H9 (cell line): ENCODE data around the gene FLT1. TPM values are rescaled to one million over a fixed set of nuclear protein-coding genes. Genes with fewer than 3 reads are reported as not detected.

Source experiments
- DNase-seq: peaks from one replicate; pipeline ENCODE4 v3.0.0-alpha.2; 2017
- H2AFZ ChIP-seq: one replicate; pipeline ENCODE4 v1.6.1; 2013; ENCODE audit warnings: mild to moderate bottlenecking, low read length, control low read depth, moderate library complexity
- H2AK5ac ChIP-seq: 2 replicates; pipeline ENCODE4 v1.6.1; 2013; ENCODE audit warnings: low read length, control low read depth, mixed read lengths; ENCODE audit not compliant: insufficient read length
- H2BK120ac ChIP-seq: one replicate; pipeline ENCODE4 v1.6.1; 2013; ENCODE audit warnings: low read depth, mild to moderate bottlenecking, low read length, control low read depth, inconsistent platforms; ENCODE audit not compliant: poor library complexity, severe bottlenecking
- H2BK12ac ChIP-seq: 2 replicates; pipeline ENCODE4 v1.6.1; 2013; ENCODE audit warnings: low read length, control low read depth, mixed read lengths, low read depth; ENCODE audit not compliant: insufficient read length
- H2BK15ac ChIP-seq: 2 replicates; pipeline ENCODE4 v1.6.1; 2013; ENCODE audit warnings: low read depth, low read length, control low read depth
- H2BK20ac ChIP-seq: one replicate; pipeline ENCODE4 v1.6.1; 2013; ENCODE audit warnings: low read depth, mild to moderate bottlenecking, low read length, control low read depth, inconsistent platforms; ENCODE audit not compliant: poor library complexity, severe bottlenecking
- H2BK5ac ChIP-seq: 2 replicates; pipeline ENCODE4 v1.6.1; 2013; ENCODE audit warnings: low read length, control low read depth, mixed read lengths; ENCODE audit not compliant: insufficient read length
- H3K14ac ChIP-seq: 2 replicates; pipeline ENCODE4 v1.6.1; 2013; ENCODE audit warnings: low read length, control low read depth; ENCODE audit not compliant: insufficient read depth
- H3K18ac ChIP-seq: 2 replicates; pipeline ENCODE4 v1.6.1; 2013; ENCODE audit warnings: low read depth, mild to moderate bottlenecking, mixed read lengths, low read length, control low read depth; ENCODE audit not compliant: insufficient read length
- H3K23ac ChIP-seq: 2 replicates; pipeline ENCODE4 v1.6.1; 2013; ENCODE audit warnings: low read length, control low read depth, mixed read lengths, low read depth; ENCODE audit not compliant: insufficient read length
- H3K23me2 ChIP-seq: 2 replicates; pipeline ENCODE4 v1.6.1; 2013; ENCODE audit warnings: low read depth, mild to moderate bottlenecking, mixed read lengths, low read length, control low read depth; ENCODE audit not compliant: insufficient read length, poor library complexity, severe bottlenecking
- H3K27ac ChIP-seq: 2 replicates; pipeline ENCODE4 v1.5.1; 2013; ENCODE audit warnings: low read length, control low read depth, mixed read lengths, low read depth; ENCODE audit not compliant: insufficient read length
- H3K27me3 ChIP-seq: 2 replicates; pipeline ENCODE4 v1.6.1; 2013; ENCODE audit warnings: low read length, control low read depth, inconsistent platforms; ENCODE audit not compliant: insufficient read depth
- H3K4ac ChIP-seq: 2 replicates; pipeline ENCODE4 v1.6.1; 2013; ENCODE audit warnings: low read depth, mild to moderate bottlenecking, control low read depth, inconsistent platforms, low read length, moderate library complexity
- H3K4me1 ChIP-seq: 2 replicates; pipeline ENCODE4 v1.6.1; 2013; ENCODE audit warnings: low read length, control low read depth, inconsistent platforms; ENCODE audit not compliant: insufficient read depth
- H3K4me2 ChIP-seq: 2 replicates; pipeline ENCODE4 v1.6.1; 2013; ENCODE audit warnings: low read length, control low read depth, mixed read lengths; ENCODE audit not compliant: insufficient read length, insufficient read depth
- H3K56ac ChIP-seq: 2 replicates; pipeline ENCODE4 v1.6.1; 2013; ENCODE audit warnings: low read depth, mild to moderate bottlenecking, mixed read lengths, low read length, control low read depth; ENCODE audit not compliant: insufficient read length
- H3K79me1 ChIP-seq: 2 replicates; pipeline ENCODE4 v1.6.1; 2013; ENCODE audit warnings: low read depth, mild to moderate bottlenecking, moderate library complexity, low read length, control low read depth, inconsistent platforms; ENCODE audit not compliant: insufficient read depth, poor library complexity, severe bottlenecking
- H3K79me2 ChIP-seq: 2 replicates; pipeline ENCODE4 v1.6.1; 2013; ENCODE audit warnings: low read length, control low read depth, inconsistent platforms; ENCODE audit not compliant: insufficient read depth
- H3K9ac ChIP-seq: 2 replicates; pipeline ENCODE4 v1.6.1; 2013; ENCODE audit warnings: low read length, control low read depth, mixed read lengths; ENCODE audit not compliant: insufficient read length; ENCODE audit errors: extremely low read depth
- H3K9me3 ChIP-seq: one replicate; pipeline ENCODE4 v1.6.1; 2013; ENCODE audit warnings: low read depth, low read length, inconsistent platforms; ENCODE audit not compliant: control insufficient read depth
- H3T11ph ChIP-seq: one replicate; pipeline ENCODE4 v1.6.1; 2013; ENCODE audit warnings: mild to moderate bottlenecking, low read length, control low read depth, inconsistent platforms
- H4K20me1 ChIP-seq: one replicate; pipeline ENCODE4 v1.6.1; 2013; ENCODE audit not compliant: control insufficient read depth, insufficient read length, insufficient read depth
- H4K5ac ChIP-seq: 2 replicates; pipeline ENCODE4 v1.6.1; 2013; ENCODE audit warnings: low read depth, mild to moderate bottlenecking, mixed read lengths, low read length, control low read depth; ENCODE audit not compliant: insufficient read length
- H4K8ac ChIP-seq: replicated peaks from 2 replicates; pipeline ENCODE4 v1.6.1; 2013; ENCODE audit warnings: low read length, control low read depth, mixed read lengths, low read depth; ENCODE audit not compliant: insufficient read length
- H4K91ac ChIP-seq: 2 replicates; pipeline ENCODE4 v1.6.1; 2013; ENCODE audit warnings: low read depth, mild to moderate bottlenecking, moderate library complexity, mixed read lengths, low read length, control low read depth; ENCODE audit not compliant: insufficient read length
- H3K27ac Mint-ChIP-seq, 3 experiments: 2 replicates in 2 of 3; 3 replicates in 1 of 3; pipeline ENCODE4 v1.8.0; 2020 to 2021; ENCODE audit warnings: mixed read lengths in 3 of 3, mild to moderate bottlenecking in 1 of 3, moderate library complexity in 1 of 3
- H3K27me3 Mint-ChIP-seq: 2 replicates; pipeline ENCODE4 v1.8.0; 2021; ENCODE audit warnings: low read depth, mild to moderate bottlenecking, moderate library complexity, mixed read lengths
- H3K36me3 Mint-ChIP-seq, 3 experiments: 2 replicates in 2 of 3; 3 replicates in 1 of 3; pipeline ENCODE4 v1.8.0; 2020 to 2021; ENCODE audit warnings: low read depth in 3 of 3, mixed read lengths in 3 of 3; ENCODE audit not compliant: insufficient read depth in 1 of 3
- H3K4me1 Mint-ChIP-seq, 2 experiments: 2 replicates each; pipeline ENCODE4 v1.8.0; 2020; ENCODE audit warnings: mixed read lengths in 2 of 2
- H3K4me3 Mint-ChIP-seq, 2 experiments: 2 replicates in 1 of 2; 3 replicates in 1 of 2; pipeline ENCODE4 v1.8.0; 2020 to 2021; ENCODE audit warnings: mild to moderate bottlenecking in 2 of 2, mixed read lengths in 2 of 2, moderate library complexity in 1 of 2
- H3K9me3 Mint-ChIP-seq, 2 experiments: 2 replicates in 1 of 2; 3 replicates in 1 of 2; pipeline ENCODE4 v1.8.0; 2020; ENCODE audit warnings: mild to moderate bottlenecking in 2 of 2, mixed read lengths in 2 of 2, moderate library complexity in 1 of 2
- WGBS: extraction: QIAGEN DNeasy Blood & Tissue Kit; methylation state at CpG from one replicate; pipeline ENCODE4 v1.1.7; 2013; ENCODE audit warnings: missing lambda C conversion rate, low lambda C conversion rate, mixed read lengths; ENCODE audit not compliant: insufficient read length; ENCODE audit errors: extremely low coverage; 5-methylcytosine and 5-hydroxymethylcytosine counted together
- total RNA-seq: library from RNA; stranded (reverse); gene quantifications from 2 replicates; pipeline ENCODE4 v1.2.1, GENCODE V29; 2021
- TF ChIP-seq, protein P1 (sequence below): fragments of 200-600 bp; sonication (generic); conservative IDR thresholded peaks from 3 replicates; pipeline ENCODE4 v1.8.0; 2021; ENCODE audit warnings: antibody characterized with exemption, mild to moderate bottlenecking

The FLT1 gene
- total RNA-seq, 1 experiment from 2014 or later = 84.1 TPM

DNA sequence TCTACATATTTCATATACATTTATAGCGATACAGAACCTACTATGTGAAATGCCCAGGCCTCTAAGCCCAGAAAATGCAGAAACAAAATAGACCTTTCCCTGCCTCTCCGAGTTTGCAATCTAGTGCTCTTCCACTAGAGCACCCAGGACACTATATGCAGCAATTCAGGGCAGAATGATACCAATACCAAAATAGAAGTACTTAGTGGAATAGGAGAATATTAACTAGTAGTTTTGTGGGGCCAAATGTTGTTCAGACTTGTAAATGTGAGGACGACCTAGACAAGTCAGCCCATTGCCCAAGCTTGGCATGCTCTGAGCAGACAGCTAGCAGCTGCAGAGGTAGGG is 35.8 kb upstream of the FLT1 start:
- Histone ChIP-seq H2BK5ac (no peak overlapping the region), H2AFZ (no peak overlapping the region), H2AK5ac (no peak overlapping the region), H2BK15ac (no peak overlapping the region), H3K23me2 (peaks cover 17% of the 10 kb centered on the region), H3K9me3 (no peaks in the 10 kb centered on the region), H3K79me2 (no peaks in the 10 kb centered on the region), H2BK20ac (no peak overlapping the region), H3K14ac (peak overlapping the region; percentile 39; the same call in 1 of the 2 replicates), H2BK120ac (no peak overlapping the region), H3T11ph (no peak overlapping the region), H3K23ac (no peak overlapping the region), H3K9ac (peak overlapping the region; percentile 3), H4K91ac (no peak overlapping the region), H3K56ac (no peak overlapping the region), H3K4me1 (peaks cover 17% of the 10 kb centered on the region; the same call in 1 of the 2 replicates), H4K8ac (no peak overlapping the region), H3K4me2 (peak overlapping the region; percentile 86), H3K4ac (no peak overlapping the region), H3K79me1 (no peaks in the 10 kb centered on the region), H4K20me1 (no peaks in the 10 kb centered on the region), H3K27ac (no peak overlapping the region), H2BK12ac (no peak overlapping the region), H4K5ac (no peak overlapping the region), H3K18ac (no peak overlapping the region), H3K27me3 (no peaks in the 10 kb centered on the region; the same call in 1 of the 2 replicates)
- peaks cover 23% of the 10 kb centered on the region for H3K27me3 Mint-ChIP-seq
- peaks cover 3 to 11% of the 10 kb centered on the region in 2 experiments; a peak in 4 of 5 replicates for H3K9me3 Mint-ChIP-seq
- H3K36me3 Mint-ChIP-seq = peaks cover 0 to 6% (median 6%) of the 10 kb centered on the region in 3 experiments; a peak in 4 of 7 replicates
- WGBS = no CpG with 5 or more reads among the region's 3 CpGs
- H3K4me1 Mint-ChIP-seq = peaks cover 22 to 32% of the 10 kb centered on the region in 2 experiments
- TF ChIP-seq, protein P1, sequence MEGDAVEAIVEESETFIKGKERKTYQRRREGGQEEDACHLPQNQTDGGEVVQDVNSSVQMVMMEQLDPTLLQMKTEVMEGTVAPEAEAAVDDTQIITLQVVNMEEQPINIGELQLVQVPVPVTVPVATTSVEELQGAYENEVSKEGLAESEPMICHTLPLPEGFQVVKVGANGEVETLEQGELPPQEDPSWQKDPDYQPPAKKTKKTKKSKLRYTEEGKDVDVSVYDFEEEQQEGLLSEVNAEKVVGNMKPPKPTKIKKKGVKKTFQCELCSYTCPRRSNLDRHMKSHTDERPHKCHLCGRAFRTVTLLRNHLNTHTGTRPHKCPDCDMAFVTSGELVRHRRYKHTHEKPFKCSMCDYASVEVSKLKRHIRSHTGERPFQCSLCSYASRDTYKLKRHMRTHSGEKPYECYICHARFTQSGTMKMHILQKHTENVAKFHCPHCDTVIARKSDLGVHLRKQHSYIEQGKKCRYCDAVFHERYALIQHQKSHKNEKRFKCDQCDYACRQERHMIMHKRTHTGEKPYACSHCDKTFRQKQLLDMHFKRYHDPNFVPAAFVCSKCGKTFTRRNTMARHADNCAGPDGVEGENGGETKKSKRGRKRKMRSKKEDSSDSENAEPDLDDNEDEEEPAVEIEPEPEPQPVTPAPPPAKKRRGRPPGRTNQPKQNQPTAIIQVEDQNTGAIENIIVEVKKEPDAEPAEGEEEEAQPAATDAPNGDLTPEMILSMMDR = peak; percentile 23; the same call in 1 of the 3 replicates
- DNase-seq = no peak
- H3K4me3 Mint-ChIP-seq = no peak overlapping the region
- H3K27ac Mint-ChIP-seq = no peak overlapping the region
